ENCODE data around the gene SCN4A.
A peak's percentile ranks its signal among the peaks of the same experiment; 100 is the strongest.

Gene SCN4A

GRCh38 chr17:63954402-63955063 is 18.2 kb downstream of the SCN4A start:
- DNase-seq, result peak; percentile 31

- DNase-seq, result no peak
These were observed 21.5 kb downstream of the SCN4A start for GRCh38 chr17:63950940-63951907.

GRCh38 chr17:63949576-63950250 is 23.0 kb downstream of the SCN4A start:
- DNase-seq, result no peak

- no peak for DNase-seq
These were observed 24.2 kb downstream of the SCN4A start for GRCh38 chr17:63948521-63948920.

- DNase-seq, result no peak
These were observed 24.9 kb downstream of the SCN4A start for GRCh38 chr17:63947711-63948330.

- DNase-seq, result peak; percentile 33
These were observed 26.0 kb downstream of the SCN4A start for GRCh38 chr17:63946440-63947363.

GRCh38 chr17:63945784-63946439 is 26.8 kb downstream of the SCN4A start:
- DNase-seq, result no peak

GRCh38 chr17:63944736-63945499 is 27.8 kb downstream of the SCN4A start:
- DNase-seq, result no peak

- DNase-seq, result no peak
These were observed 29.0 kb downstream of the SCN4A start for GRCh38 chr17:63943745-63944144.

GRCh38 chr17:63942309-63942985 is 30.3 kb downstream of the SCN4A start:
- no peak for DNase-seq

- DNase-seq, result no peak
These were observed 31.0 kb downstream of the SCN4A start for GRCh38 chr17:63941751-63942150.

GRCh38 chr17:63941162-63941561 is 31.6 kb downstream of the SCN4A start:
- DNase-seq, result no peak

GRCh38 chr17:63940584-63940983 is 32.1 kb downstream of the SCN4A start:
- no peak for DNase-seq

- no peak for DNase-seq
These were observed 32.8 kb downstream of the SCN4A start for GRCh38 chr17:63939884-63940283.

GRCh38 chr17:63939401-63939800 is 33.3 kb downstream of the SCN4A start:
- DNase-seq, result no peak

- DNase-seq, result no peak
These were observed 34.8 kb downstream of the SCN4A start for GRCh38 chr17:63937920-63938319.

GRCh38 chr17:63937319-63937718 is 35.4 kb downstream of the SCN4A start:
- no peak for DNase-seq

- no peak for DNase-seq
These were observed 38.3 kb downstream of the SCN4A start for GRCh38 chr17:63934183-63935112.

- DNase-seq, result no peak
These were observed 39.1 kb downstream of the SCN4A start for GRCh38 chr17:63933598-63933997.
